ENCODE measurements around the gene NR3C2.
"Not testable (repeated sequence)": the region's sequence is repeated elsewhere in the genome, so short reads cannot be mapped to it uniquely, and the experiment has no call there.

Gene NR3C2

DNA sequence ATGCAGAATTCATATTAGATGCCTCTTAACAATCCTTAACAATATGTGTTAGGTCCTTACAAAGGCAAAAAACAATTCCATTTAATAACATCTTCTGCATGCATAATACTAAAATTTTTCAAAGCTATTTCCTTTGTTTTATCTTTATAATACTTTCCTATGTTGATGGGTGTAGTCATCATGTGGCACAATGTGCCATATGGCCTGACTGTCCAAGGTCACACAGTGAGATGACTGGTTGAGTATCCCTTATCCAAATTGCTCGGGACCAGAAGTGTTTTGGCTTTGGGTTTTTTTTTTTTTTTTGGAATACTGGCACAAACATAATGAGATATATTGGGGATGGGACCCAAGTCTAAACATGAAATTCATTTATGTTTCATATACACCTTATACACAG lies 77.7 kb downstream of the NR3C2 start:
- no peak for DNase-seq

DNA sequence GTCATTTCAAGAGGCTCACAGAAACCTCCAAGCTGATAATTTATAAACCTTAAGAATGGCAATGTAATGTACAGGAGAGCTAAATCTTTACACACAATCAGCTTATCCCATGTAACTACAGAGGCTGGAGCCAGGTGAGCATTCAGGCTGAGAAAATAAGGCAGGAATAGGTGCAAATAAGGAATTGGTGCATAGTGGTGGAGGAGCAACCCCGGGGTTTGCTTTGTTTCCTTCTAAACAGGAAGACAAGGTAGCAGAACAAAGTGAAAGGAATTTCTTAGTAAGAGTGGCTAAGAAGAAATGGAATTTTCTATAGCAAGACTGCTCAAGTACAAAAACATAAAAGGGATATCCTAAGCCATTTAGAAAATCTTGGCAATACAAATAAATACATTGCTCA lies 82.4 kb downstream of the NR3C2 start:
- DNase-seq = no peak

- no peak for DNase-seq
Observed at GRCh38 chr4:148355442-148356123, 86.6 kb downstream of the NR3C2 start.

GRCh38 chr4:148354186-148354585 lies 88.0 kb downstream of the NR3C2 start:
- DNase-seq = no peak

DNA sequence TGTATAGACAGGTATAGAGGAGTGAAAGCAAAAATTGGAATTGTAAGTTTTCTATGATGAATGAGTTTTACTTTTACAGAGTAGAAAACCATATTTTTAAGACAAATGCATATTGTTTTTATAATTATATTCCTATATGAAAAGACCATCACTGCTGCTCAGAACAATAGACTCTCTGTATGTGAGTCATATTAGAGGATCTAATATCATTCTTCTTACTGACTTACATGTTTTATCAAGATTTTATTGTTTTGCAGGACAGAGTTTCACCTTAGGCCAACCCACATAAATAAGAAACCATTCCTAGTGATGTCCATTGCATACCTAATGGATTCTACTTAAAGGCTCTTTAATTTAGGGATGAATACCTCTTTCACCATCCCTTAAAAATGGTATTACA lies 88.6 kb downstream of the NR3C2 start:
- no peak for DNase-seq

- DNase-seq = no peak
Observed at GRCh38 chr4:148349153-148349552, 93.1 kb downstream of the NR3C2 start.

GRCh38 chr4:148346657-148347056 lies 95.6 kb downstream of the NR3C2 start:
- no peak for DNase-seq

DNA sequence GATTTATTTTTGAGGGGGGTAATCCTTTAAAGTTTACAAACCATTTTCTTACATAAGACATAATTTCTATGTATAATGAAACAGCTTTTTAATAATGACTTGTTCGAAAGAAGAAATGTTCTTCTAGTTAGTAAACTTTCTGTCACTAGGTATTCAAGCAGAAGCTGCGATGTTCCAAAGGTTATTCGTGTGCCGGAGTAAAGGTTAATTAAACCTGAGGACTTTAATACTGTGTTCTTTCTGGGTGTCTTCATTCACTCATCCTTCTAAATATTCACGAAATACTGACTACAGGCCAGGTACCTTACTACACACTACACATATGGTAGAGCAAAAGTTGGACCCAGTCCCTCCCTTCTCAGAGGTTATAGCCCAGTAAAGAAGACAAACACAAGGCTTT lies 96.7 kb downstream of the NR3C2 start:
- DNase-seq = no peak

GRCh38 chr4:148344941-148345340 lies 97.3 kb downstream of the NR3C2 start:
- no peak for DNase-seq

DNA sequence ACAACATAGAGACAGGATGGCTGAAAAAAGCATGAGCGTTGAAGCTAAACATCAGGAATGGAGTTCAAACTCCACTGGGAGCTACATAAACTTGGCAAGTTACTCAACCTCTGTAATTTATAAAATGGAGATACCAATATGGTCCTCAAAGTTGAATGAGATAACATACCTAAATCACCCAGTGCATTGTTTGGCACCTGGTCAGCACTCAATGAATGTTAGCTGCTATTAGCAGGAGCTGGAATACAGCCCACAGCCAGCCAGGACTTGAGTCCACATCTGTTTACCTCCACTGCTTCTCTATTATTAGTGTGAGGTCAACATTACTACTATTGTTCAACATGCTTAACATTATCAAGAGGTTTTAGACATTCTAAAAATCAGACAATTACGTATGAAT lies 97.9 kb downstream of the NR3C2 start:
- no peak for DNase-seq

DNA sequence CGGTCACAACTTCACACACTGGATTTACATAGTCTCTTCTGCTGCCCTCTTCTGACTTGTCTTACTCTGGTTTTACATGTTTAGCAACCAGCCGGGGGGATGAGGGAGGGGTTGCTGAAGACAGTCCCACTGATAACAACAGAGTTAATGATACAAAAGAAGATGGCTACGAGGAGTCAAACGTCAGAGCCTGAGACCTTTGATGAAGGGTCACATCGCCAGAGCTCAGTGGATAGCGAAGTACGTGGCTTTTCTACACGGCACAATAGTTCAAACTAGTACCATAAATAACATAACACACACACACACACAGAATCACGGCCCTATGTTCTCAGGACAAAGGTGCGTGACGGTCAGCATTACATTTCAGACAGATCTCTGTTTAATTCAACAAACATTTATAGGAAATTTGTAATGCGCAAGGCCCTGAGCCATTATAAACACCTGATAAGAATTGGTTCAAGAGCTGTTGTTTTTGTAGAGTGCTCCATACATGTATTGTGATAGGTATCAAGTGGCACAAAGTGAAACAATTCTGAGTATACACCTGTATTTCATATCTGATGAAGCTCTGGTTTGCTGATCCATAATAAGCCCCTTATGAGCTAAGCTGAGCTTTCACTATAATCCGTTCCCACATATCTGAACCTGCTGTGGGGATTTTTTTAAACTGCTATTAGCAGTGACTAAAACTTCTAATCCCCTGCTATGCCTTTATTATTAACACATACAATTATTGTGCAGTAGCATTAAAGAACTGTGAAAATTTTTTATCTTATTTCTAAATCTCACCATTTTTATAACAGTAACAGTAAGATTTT lies 100.0 kb downstream of the NR3C2 start:
- no peak for DNase-seq

- DNase-seq = no peak
Observed at GRCh38 chr4:148335133-148335532, 107.1 kb downstream of the NR3C2 start.

DNA sequence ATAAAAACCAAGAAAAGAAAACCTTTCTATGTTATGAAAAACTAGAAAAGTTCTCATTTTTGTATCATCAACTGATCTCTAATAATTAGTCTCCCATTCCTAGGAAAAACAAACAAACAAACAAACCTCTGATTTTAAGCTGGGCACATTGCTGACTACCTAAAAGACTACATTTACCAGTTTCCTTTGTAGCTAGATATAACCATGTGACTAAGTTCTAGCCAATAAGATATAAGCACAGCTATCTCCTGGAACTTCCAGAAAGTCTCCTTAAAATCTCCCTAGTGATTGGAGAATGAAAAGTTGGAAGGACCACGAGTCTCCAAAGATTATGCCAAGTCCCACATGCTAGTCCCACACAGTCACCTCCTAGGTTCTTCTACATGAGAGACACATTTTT lies 108.9 kb downstream of the NR3C2 start:
- DNase-seq = no peak

DNA sequence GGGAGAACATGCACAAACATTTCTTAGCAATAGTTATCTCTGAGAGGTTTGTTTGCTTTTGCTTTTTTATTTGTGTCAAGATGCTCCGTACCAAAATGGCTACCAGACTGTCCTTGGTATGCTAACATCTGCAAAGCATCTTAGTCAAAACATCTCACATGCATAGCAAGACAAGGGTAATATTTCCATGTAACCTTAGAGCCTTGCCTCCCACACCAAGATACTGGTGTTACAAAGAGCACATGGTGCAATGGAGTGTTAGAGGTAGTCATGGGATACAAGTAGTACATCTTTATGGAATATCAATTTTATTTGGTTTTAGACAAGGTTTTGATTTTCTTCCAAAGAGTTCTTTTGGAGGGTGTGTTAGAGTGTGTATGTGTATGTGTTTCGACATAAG lies 109.7 kb downstream of the NR3C2 start:
- DNase-seq = no peak

DNA sequence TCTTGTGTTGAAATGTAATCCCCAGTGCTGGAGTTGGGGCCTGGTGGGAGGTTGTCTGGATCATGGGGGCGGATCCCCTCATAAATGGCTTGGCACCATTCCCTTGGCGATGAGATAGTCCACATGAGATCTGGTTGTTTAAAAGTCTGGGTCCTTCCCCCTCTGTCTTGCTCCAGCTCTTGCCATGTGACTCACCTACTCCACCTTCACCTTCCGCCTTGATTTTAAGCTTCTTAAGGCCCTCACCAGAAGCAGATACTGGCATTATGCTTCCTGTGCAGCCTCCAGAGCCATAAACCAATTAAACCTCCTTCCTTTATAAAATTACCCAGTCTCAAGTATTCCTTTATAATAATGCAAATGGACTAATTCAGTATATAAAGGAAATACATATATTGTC lies 111.5 kb downstream of the NR3C2 start:
- no peak for DNase-seq

DNA sequence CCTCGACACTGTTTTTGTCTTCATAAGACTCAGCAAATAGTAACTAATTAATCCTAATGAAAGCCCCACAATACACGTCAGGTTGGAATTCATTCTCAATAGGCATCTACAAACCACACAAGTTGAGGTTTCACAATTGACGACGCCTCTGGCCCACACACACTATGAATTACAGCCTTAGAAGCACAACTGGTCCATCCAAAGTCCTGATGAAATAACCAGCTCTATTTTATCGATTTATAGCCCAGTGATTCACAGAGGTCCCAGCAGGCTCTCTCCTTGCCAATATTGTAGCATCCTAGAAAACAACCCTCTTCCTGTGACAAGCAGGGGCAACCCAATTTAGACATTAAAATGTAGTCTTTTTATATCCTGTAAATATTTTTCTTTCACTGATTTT lies 112.1 kb downstream of the NR3C2 start:
- DNase-seq = no peak

DNA sequence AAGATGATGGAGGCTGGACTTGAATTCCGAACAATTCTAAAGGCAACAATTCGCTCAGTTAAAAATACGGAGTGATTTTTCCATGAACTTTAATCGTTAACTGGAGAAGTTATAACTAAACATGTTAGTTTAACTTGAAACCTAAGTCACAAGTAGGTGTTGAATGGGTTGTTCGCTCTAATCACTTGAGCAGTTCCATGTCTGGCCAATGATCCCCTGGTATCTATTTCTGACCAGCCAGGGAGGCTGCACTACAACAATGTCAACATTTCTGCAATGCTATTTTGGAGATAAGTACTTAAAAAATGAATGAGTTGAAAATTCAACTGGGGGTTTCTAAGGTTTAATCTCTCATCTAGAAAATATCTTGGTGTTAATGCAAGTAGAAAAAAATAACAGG lies 112.5 kb downstream of the NR3C2 start:
- no peak for DNase-seq

DNA sequence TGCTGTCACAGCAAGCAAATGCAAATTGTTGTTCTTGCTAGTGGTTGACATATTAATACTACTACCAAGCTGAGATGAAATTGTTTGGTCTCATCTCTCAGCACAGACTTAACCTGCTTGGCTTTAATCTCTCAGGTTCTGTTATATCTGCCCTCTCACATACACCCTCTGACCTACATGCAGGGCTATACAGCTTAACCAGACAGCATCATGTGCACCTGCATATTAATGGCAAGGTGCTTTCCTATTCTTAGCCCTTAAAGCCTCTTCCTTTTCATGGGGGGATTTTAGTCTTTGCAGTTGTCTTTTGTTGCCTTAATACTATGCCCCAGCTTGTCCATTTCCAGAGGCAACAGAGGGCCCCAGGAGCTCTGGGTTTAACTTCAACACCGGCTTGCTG lies 114.5 kb downstream of the NR3C2 start:
- no peak for DNase-seq

GRCh38 chr4:148323316-148323715 lies 118.9 kb downstream of the NR3C2 start:
- not testable (repeated sequence) for DNase-seq

- no peak for DNase-seq
Observed at GRCh38 chr4:148315049-148315448, 127.2 kb downstream of the NR3C2 start.

DNA sequence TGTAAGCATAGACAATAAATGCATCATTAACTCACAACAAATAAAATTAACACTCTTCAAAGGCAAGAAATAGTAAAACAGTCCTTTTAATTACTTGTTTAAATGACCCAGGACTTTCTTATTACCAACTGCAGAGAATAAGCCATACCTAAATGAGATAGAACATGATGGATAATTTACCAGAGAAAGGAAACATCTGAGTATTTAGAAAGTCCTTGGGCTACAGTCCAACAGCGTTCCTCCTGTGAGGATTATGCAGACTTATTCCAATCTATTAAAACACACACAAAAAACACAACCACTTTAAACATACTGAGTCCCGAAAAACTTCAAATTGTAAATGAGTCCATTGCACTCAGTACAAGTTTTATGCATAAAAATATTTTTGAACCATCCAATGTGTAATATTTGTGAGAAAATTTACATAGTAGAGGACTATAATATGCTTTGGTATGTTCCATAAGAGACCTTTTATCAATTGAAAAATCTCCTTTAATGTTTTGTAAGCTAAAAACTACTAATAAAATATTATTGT lies 129.2 kb downstream of the NR3C2 start:
- DNase-seq = no peak

DNA sequence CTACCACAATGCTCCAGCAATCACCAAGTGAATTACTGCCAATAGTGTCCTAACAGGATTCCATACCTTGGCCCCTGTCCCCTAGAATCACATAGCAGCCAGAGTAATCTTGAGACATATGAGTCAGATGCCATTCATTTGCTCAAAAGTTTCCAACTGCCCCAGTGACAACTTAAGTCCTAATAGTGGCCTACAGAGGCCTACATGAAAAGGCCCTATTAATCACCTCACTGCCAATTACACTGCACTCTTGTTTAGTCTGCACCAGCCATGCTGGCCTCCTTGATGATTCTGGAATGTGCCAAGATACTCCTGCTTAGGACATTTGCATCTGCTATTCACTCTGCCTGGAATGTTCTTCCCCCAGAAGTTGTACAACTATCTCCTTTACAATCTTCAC lies 130.7 kb downstream of the NR3C2 start:
- DNase-seq = no peak

DNA sequence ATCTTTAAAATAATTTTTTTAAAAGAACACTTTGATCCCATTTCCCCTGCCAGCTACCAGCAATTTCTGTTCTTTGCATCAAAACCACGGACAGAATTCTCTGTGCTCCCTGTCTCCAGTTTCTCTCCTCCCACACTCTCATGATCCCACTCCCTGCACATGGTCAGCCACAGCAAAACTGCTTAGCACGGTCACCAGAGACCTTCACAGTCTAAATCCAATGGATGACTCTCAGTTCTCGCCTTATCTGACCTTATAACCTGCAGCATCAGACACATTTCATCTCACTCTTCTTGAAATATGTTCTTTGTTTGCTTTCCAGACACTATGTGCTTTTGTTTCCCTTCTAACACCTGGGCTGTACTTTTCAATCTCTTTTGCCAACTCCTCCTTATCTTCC lies 131.5 kb downstream of the NR3C2 start:
- no peak for DNase-seq

- DNase-seq = no peak
Observed at GRCh38 chr4:148305751-148306150, 136.5 kb downstream of the NR3C2 start.

Measured in stimulated activated CD4-positive, alpha-beta T cell treated with anti-CD3 and anti-CD28 coated beads, Interleukin-4, amount 100 ng/mL, for 24 hours (primary cell).